Heart left ventricle (tissue), 16 donors: ENCODE measurements around the gene PRPF19. TPM values are rescaled to one million over a fixed set of nuclear protein-coding genes. Genes with fewer than 3 reads are reported as not detected.

Source experiments
- ATAC-seq, 4 donors: fragments of 200-7000 bp; cut with Tn5 transposase; one replicate each; pipeline ENCODE4 v1.9.1; 2020 to 2022; ENCODE audit warnings: moderate library complexity in 4 of 4, mild to moderate bottlenecking in 3 of 4, moderate number of reproducible peaks in 1 of 4
- DNase-seq, 5 donors: peaks; one replicate each; pipeline ENCODE4 v3.0.0-alpha.2; 2020
- H3K27ac ChIP-seq, 12 donors: fragments of 200-600 bp; sonication (generic) in 4 of 12; one replicate each; pipeline versions ENCODE4 v1.5.0 to v1.8.0; 2016 to 2022; ENCODE audit warnings: mild to moderate bottlenecking in 2 of 12
- H3K27me3 ChIP-seq, 9 donors: fragments of 200-600 bp; sonication (generic) in 2 of 9; one replicate each; pipeline versions ENCODE4 v1.5.1 to v1.8.0; 2016 to 2022; ENCODE audit warnings: mild to moderate bottlenecking in 3 of 9
- H3K36me3 ChIP-seq, 9 donors: fragments of 200-600 bp; sonication (generic) in 2 of 9; one replicate each; pipeline versions ENCODE4 v1.5.0 to v1.8.0; 2018 to 2022; ENCODE audit warnings: mild to moderate bottlenecking in 2 of 9
- H3K4me1 ChIP-seq, 12 donors: fragments of 200-600 bp; sonication (generic) in 4 of 12; one replicate each; pipeline versions ENCODE4 v1.5.0 to v1.8.0; 2016 to 2022; ENCODE audit warnings: mild to moderate bottlenecking in 3 of 12
- H3K4me3 ChIP-seq, 12 donors: fragments of 200-600 bp; sonication (generic) in 4 of 12; one replicate each; pipeline versions ENCODE4 v1.5.0 to v1.8.0; 2017 to 2022; ENCODE audit warnings: mild to moderate bottlenecking in 9 of 12, moderate library complexity in 4 of 12
- H3K9me3 ChIP-seq, 12 donors: fragments of 200-600 bp; sonication (generic) in 4 of 12; one replicate each; pipeline versions ENCODE4 v1.5.0 to v1.8.0; 2016 to 2022; ENCODE audit warnings: mild to moderate bottlenecking in 1 of 12
- CTCF ChIP-seq, 12 donors: fragments of 200-600 bp; sonication (generic) in 4 of 12; IDR thresholded peaks; one replicate each; pipeline versions ENCODE4 v1.5.0 to v1.8.0; 2018 to 2022; ENCODE audit warnings: antibody characterized with exemption in 12 of 12, mild to moderate bottlenecking in 5 of 12
- POLR2A ChIP-seq, 2 donors: fragments of 450-650 bp; IDR thresholded peaks; one replicate each; pipeline ENCODE4 v1.6.1; 2017; ENCODE audit warnings: antibody characterized with exemption in 2 of 2, mild to moderate bottlenecking in 2 of 2, moderate library complexity in 2 of 2
- WGBS, 4 donors: extraction: QIAGEN DNeasy Blood & Tissue Kit in 2 of 4; methylation state at CpG; one replicate each; pipeline versions ENCODE4 v1.1.5 to v1.1.7; 2013 to 2018; 5-methylcytosine and 5-hydroxymethylcytosine counted together
- intact Hi-C, 10 donors: fragments of 100-400 bp; cut with DNase I; formaldehyde crosslinking; loops; one replicate each; pipeline versions ENCODE4 v1.11.1 to v1.14.2; 2022
- polyA plus RNA-seq, 2 donors: library from polyadenylated mRNA; stranded (reverse); fragments of 200-250 nt; gene quantifications; one replicate each; pipeline ENCODE4 v1.2.3, GENCODE V29; 2013
- total RNA-seq, 9 donors: library from RNA; depleted of rRNA in 2 of 9; stranded (reverse); fragments of >200 nt in 2 of 9; fragmentation: NEBNext Ultra II Directional in 3 of 9; extraction: Animal tissue kit (Norgen Biotek cat#: 25700) in 3 of 9; gene quantifications; one replicate each; pipeline versions ENCODE4 v1.1.0 to v1.2.4, GENCODE V29; 2016 to 2023
- donor health status: ischemic (EF 13 %, LVEDD 7.1; RV severe dilation, severe dysfunction).
- donor health status: healthy with polysubstance abuse.
- donor health status: DM: no; HTN: yes; CAD: no.
- donor health status: DM: no; HTN: no; CAD: no.
- donor health status: ischemic (EF 25% LVEDD 6.9; RV normal size, moderate dysfunction).
- donor health status: ischemic (EF 25% LVEDD 5.7; RV mildly dilated, moderate dysfunction).
- donor health status: healthy.
- donor health status: DM: yes; HTN: yes; CAD: no.
- donor health status: ischemic (EF 35%, LVEDD 5.7; RV mildly dilated, moderate dysfunction).
- donor health status: nonischemic (EF 11% LVEDD 7.7; RV severe dilation, severe dysfunction).
- donor health status: DM: yes; HTN: yes; CAD: no.
- donor health status: PGD.
- donor health status: ischemic (EF 29% LVEDD 5.4; RV normal size, mild dysfunction).
- donor health status: nonischemic (EF 23%, LVEDD 6.1; RV moderate dilation, normal function).

PRPF19 gene
- total and polyA plus RNA-seq, 11 donors, result 30.8 to 72.0 (median 40.8) TPM

GRCh38 chr11:60938500-60938899 is 32.1 kb upstream of the PRPF19 start:
- ATAC-seq (no peak), DNase-seq (peak in 1 of 5 donors; percentile 29)
- no peak for TF ChIP-seq POLR2A (IDR thresholded peaks at IDR 0.05)
- no peak for TF ChIP-seq CTCF (IDR thresholded peaks at IDR 0.05)
- WGBS, 4 donors, result 86 to 90% (median 86%) methylated on average over 9 of the region's 9 CpGs
- Histone ChIP-seq H3K27me3 (no peaks in the 10 kb centered on the region), H3K27ac (no peak overlapping the region), H3K4me1 (peaks cover 0 to 37% (median 15%) of the 10 kb centered on the region in 12 donors), H3K4me3 (no peak overlapping the region), H3K9me3 (no peaks in the 10 kb centered on the region), H3K36me3 (peaks cover 0 to 65% (median 35%) of the 10 kb centered on the region in 9 donors)
- intact Hi-C loops, result no loop called here

GRCh38 chr11:60937811-60938210 is 31.4 kb upstream of the PRPF19 start:
- WGBS, 4 donors, result 92 to 99% (median 96%) methylated on average over 4 to 8 of the region's 8 CpGs
- no peak for ATAC-seq
- Histone ChIP-seq H3K4me3 (no peak overlapping the region), H3K9me3 (no peaks in the 10 kb centered on the region), H3K27me3 (no peaks in the 10 kb centered on the region), H3K27ac (peak overlapping the region in 8 of 12 donors; percentile 46 to 76 (median 70)), H3K36me3 (peaks cover 0 to 59% (median 35%) of the 10 kb centered on the region in 9 donors), H3K4me1 (peaks cover 0 to 37% (median 15%) of the 10 kb centered on the region in 12 donors)
- TF ChIP-seq POLR2A (IDR thresholded peaks at IDR 0.05) (no peak), CTCF (IDR thresholded peaks at IDR 0.05) (no peak)
- DNase-seq, result peak in 1 of 5 donors; percentile 39
- intact Hi-C loops, result no loop called here

GRCh38 chr11:60937144-60937527 is 30.8 kb upstream of the PRPF19 start:
- peaks cover 0 to 32% (median 15%) of the 10 kb centered on the region in 12 donors for H3K4me1 ChIP-seq
- ATAC-seq (peak; percentile 28 to 87 (median 46)), DNase-seq (peak; percentile 61 to 73 (median 70))
- 54 to 66% (median 62%) methylated on average over 10 to 12 of the region's 12 CpGs for WGBS, 4 donors
- no peak overlapping the region for H3K4me3 ChIP-seq
- H3K36me3 ChIP-seq, result peaks cover 0 to 53% (median 30%) of the 10 kb centered on the region in 9 donors
- H3K27ac ChIP-seq, result peak overlapping the region; percentile 46 to 80 (median 70)
- TF ChIP-seq POLR2A (IDR thresholded peaks at IDR 0.05) (no peak), CTCF (IDR thresholded peaks at IDR 0.05) (no peak)
- H3K27me3 ChIP-seq, result no peaks in the 10 kb centered on the region
- H3K9me3 ChIP-seq, result no peaks in the 10 kb centered on the region
- intact Hi-C loops, result no loop called here

- Histone ChIP-seq H3K36me3 (peaks cover 0 to 48% (median 24%) of the 10 kb centered on the region in 9 donors), H3K9me3 (no peaks in the 10 kb centered on the region), H3K27ac (peak overlapping the region; percentile 46 to 80 (median 70)), H3K27me3 (no peaks in the 10 kb centered on the region), H3K4me1 (peaks cover 0 to 27% (median 15%) of the 10 kb centered on the region in 12 donors), H3K4me3 (no peak overlapping the region)
- 79 to 87% (median 85%) methylated on average over 14 to 18 of the region's 18 CpGs for WGBS, 4 donors
- peak in 2 of 5 donors; percentile 21 to 65 for DNase-seq
- TF ChIP-seq POLR2A (IDR thresholded peaks at IDR 0.05) (no peak), CTCF (IDR thresholded peaks at IDR 0.05) (no peak)
- peak in 1 of 4 donors; percentile 1 for ATAC-seq
- intact Hi-C loops, result no loop called here
Measured at GRCh38 chr11:60936467-60937143, 30.2 kb upstream of the PRPF19 start.
